Measurements from ENCODE around the gene MYT1. TPM values are rescaled to one million over a fixed set of nuclear protein-coding genes. Genes with fewer than 3 reads are reported as not detected.

MYT1 gene
- total RNA-seq, 2 donors from 2014 or later, result 0.99 TPM; not detected in 1

DNA sequence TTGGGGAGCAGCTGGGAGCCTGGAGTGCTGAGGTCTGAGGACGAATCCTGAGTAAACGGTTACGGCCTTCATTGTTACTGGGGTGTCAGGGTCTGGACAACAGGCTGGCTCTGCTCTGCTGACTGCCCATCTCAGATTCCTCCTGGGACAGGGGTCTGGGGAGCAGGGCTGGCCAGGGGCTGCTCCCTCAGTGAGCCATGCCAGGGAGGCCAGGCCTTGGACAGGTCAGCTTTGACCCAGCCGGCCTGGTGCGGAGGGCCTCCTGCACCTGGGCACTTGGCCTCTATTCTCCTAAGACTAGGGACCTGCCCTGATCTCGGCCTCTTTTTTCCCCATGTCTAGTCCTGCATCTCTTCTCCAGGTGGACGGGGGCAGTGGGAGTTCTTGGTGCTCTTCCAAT, 44.9 kb downstream of the MYT1 start:
- ATAC-seq, result no peak
- WGBS, 2 donors, result 69 to 85% methylated on average over 7 of the region's 7 CpGs
- no peak overlapping the region for H3K27ac ChIP-seq

DNA sequence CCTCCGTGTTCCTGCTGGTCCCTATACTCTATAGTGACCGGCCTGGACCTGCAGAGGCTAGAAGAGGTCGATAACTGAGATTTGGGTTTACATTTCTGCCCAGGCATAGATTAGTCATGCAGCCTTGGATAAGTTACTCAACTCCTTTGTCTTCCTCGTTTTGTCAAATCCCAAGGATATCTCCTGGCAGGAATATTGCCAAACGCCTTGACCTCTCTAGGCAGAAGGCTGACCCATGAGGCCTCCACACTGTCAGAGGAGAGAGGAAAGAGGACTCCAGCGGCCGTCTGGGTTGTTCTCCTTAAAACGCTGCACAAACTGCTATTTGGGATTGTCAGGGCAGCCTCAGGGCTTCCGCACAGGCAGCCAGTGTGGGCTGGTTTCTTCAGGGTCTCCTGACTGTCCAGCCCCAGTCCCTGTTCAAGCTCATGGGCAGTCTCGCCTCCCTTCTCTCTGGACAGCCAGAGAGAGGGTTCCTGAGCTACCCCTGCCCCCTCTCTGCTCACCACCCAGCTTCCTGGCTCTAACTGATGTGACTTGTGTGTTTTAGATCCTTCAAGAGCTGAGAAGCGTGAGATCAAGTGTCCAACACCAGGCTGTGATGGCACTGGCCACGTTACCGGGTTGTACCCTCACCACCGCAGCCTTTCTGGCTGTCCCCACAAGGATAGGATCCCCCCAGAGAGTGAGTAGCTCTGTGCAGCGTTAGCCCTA, 46.6 kb downstream of the MYT1 start:
- Histone ChIP-seq H3K36me3 (replicated peaks in 1 of 2; ENCODE audit: insufficient read depth in 1 of 2, low read depth in 2 of 2) (no peaks in the 10 kb centered on the region), H3K27ac (no peak overlapping the region), H3K27me3 (no peaks in the 10 kb centered on the region), H3K4me1 (peaks cover 18% of the 10 kb centered on the region), H3K9me3 (no peaks in the 10 kb centered on the region), H3K4me3 (no peak overlapping the region)
- TF ChIP-seq POLR2A (IDR thresholded peaks at IDR 0.05), result no peak
- TF ChIP-seq, protein P1, sequence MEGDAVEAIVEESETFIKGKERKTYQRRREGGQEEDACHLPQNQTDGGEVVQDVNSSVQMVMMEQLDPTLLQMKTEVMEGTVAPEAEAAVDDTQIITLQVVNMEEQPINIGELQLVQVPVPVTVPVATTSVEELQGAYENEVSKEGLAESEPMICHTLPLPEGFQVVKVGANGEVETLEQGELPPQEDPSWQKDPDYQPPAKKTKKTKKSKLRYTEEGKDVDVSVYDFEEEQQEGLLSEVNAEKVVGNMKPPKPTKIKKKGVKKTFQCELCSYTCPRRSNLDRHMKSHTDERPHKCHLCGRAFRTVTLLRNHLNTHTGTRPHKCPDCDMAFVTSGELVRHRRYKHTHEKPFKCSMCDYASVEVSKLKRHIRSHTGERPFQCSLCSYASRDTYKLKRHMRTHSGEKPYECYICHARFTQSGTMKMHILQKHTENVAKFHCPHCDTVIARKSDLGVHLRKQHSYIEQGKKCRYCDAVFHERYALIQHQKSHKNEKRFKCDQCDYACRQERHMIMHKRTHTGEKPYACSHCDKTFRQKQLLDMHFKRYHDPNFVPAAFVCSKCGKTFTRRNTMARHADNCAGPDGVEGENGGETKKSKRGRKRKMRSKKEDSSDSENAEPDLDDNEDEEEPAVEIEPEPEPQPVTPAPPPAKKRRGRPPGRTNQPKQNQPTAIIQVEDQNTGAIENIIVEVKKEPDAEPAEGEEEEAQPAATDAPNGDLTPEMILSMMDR (IDR thresholded peaks at IDR 0.05), result no peak
- intact Hi-C loops (cut with DNase I), result no loop called here
- DNase-seq (no peak), ATAC-seq (no peak)
- 60 to 65% methylated on average over 13 to 15 of the region's 15 CpGs for WGBS, 2 donors

More for the DNA sequence above, 44.9 kb downstream of the MYT1 start:
- Histone ChIP-seq H3K36me3 (replicated peaks in 1 of 2; ENCODE audit: insufficient read depth in 1 of 2, low read depth in 2 of 2) (no peaks in the 10 kb centered on the region), H3K9me3 (no peaks in the 10 kb centered on the region), H3K4me1 (peaks cover 18% of the 10 kb centered on the region), H3K27me3 (no peaks in the 10 kb centered on the region), H3K4me3 (no peak overlapping the region)
- intact Hi-C loops (cut with DNase I), result no loop called here
- no peak for TF ChIP-seq POLR2A (IDR thresholded peaks at IDR 0.05)
- TF ChIP-seq, protein P1 (IDR thresholded peaks at IDR 0.05), result no peak
- DNase-seq, result no peak

DNA sequence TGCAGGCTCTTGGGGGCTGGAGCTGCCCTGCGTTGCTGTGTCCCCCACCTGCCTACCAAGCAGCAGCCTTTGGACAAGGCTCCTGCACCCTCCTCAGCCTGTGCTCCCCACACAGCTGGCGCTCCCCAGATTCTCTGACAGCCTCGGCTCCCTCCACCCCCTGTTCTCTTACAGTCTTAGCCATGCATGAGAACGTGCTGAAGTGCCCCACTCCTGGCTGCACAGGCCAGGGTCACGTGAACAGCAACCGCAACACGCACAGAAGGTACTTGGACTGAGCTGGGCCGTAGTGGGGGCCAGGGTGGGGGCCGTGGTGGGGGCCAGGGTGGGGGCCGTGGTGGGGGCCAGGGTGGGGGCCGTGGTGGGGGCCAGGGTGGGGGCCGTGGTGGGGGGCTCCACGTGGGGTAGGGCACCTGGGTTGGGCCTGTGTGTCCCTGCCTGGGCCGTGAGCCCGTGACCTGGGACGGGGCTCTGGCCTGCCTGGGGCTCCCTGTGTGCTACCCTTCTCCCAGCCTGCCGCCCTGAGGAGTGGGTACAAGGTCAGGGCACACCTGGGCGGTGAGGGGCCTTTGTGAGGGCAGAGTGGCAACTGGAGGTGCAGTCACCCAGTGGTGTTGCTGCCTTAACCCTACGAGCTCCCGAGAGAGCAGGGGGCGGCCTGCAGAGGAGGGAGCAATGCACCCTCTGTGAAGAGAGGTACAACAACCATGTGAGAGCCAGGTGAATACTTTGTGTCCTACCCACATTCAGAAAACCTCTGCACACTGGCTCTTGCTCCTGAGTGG, 47.8 kb downstream of the MYT1 start:
- Histone ChIP-seq H3K27me3 (no peaks in the 10 kb centered on the region), H3K36me3 (replicated peaks in 1 of 2; ENCODE audit: insufficient read depth in 1 of 2, low read depth in 2 of 2) (no peaks in the 10 kb centered on the region), H3K4me1 (peaks cover 18% of the 10 kb centered on the region), H3K4me3 (no peak overlapping the region), H3K27ac (peak overlapping the region; percentile 45 to 81 (median 72)), H3K9me3 (no peaks in the 10 kb centered on the region)
- intact Hi-C loops (cut with DNase I), result no loop called here
- DNase-seq, result no peak
- TF ChIP-seq, protein P1 (IDR thresholded peaks at IDR 0.05), result no peak
- no peak for TF ChIP-seq POLR2A (IDR thresholded peaks at IDR 0.05)
- ATAC-seq, result no peak
- WGBS, 2 donors, result 60 to 83% methylated on average over 4 to 13 of the region's 21 CpGs

DNA sequence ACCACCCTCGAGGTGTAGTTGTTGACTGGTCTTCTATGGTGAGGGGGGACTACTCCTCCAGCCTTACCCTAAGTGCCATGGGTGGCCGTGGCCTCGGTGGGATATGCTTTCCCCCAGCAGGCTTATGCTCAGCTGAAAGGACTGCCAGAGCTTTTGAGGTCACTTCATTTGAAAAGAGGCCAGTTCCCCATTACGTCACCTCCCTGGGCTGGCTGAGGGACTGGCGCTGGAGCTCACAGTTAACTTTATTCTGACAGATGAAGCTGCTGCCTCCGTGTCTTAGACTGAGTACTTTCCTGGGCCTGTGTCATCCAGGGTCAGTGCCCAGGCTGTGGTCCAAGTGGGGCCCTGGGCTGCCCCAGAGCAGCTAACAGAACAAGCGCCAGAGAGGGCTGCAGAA, 48.5 kb downstream of the MYT1 start:
- TF ChIP-seq, protein P1 (IDR thresholded peaks at IDR 0.05), result no peak
- no peak for TF ChIP-seq POLR2A (IDR thresholded peaks at IDR 0.05)
- Histone ChIP-seq H3K27me3 (no peaks in the 10 kb centered on the region), H3K36me3 (replicated peaks in 1 of 2; ENCODE audit: insufficient read depth in 1 of 2, low read depth in 2 of 2) (no peaks in the 10 kb centered on the region), H3K4me1 (peaks cover 18% of the 10 kb centered on the region), H3K4me3 (no peak overlapping the region), H3K9me3 (no peaks in the 10 kb centered on the region), H3K27ac (peak overlapping the region; percentile 45 to 81 (median 72))
- WGBS, 2 donors, result 41 to 42% methylated on average over 5 to 7 of the region's 7 CpGs
- intact Hi-C loops (cut with DNase I), result no loop called here
- peak; percentile 77 for ATAC-seq
- peak; percentile 39 to 61 (median 54) for DNase-seq
